IPS-20b (cell line): ENCODE measurements around the gene RPTOR.
A peak's percentile ranks its signal among the peaks of the same experiment; 100 is the strongest.

ENCODE experiments used
- H3K27ac ChIP-seq: one replicate; pipeline ENCODE4 v1.5.1; 2013; ENCODE audit warnings: low read length
- H3K27me3 ChIP-seq: 2 replicates; pipeline ENCODE4 v1.6.1; 2013; ENCODE audit warnings: mild to moderate bottlenecking, low read length, inconsistent platforms; ENCODE audit not compliant: insufficient read depth
- H3K36me3 ChIP-seq: 2 replicates; pipeline ENCODE4 v1.6.1; 2013; ENCODE audit warnings: low read depth, mild to moderate bottlenecking, inconsistent platforms, low read length, moderate library complexity; ENCODE audit not compliant: insufficient read depth
- H3K4me1 ChIP-seq: 2 replicates; pipeline ENCODE4 v1.6.1; 2013; ENCODE audit warnings: mild to moderate bottlenecking, control low read depth, inconsistent platforms, low read length, moderate library complexity; ENCODE audit not compliant: insufficient read depth
- H3K4me3 ChIP-seq: 2 replicates; pipeline ENCODE4 v1.5.1; 2013; ENCODE audit warnings: mild to moderate bottlenecking, low read length, inconsistent platforms
- H3K9ac ChIP-seq: 2 replicates; pipeline ENCODE4 v1.6.1; 2013; ENCODE audit warnings: low read depth, mild to moderate bottlenecking, inconsistent platforms, low read length, moderate library complexity
- H3K9me3 ChIP-seq: 2 replicates; pipeline ENCODE4 v1.6.1; 2013; ENCODE audit warnings: mild to moderate bottlenecking, low read depth, low read length, inconsistent platforms; ENCODE audit not compliant: insufficient read depth

Gene RPTOR

GRCh38 chr17:80853076-80853475 is 308.4 kb downstream of the RPTOR start:
- Histone ChIP-seq H3K36me3 (peaks cover 11% of the 10 kb centered on the region; the same call in 1 of the 2 replicates), H3K4me1 (no peaks in the 10 kb centered on the region)

GRCh38 chr17:80854220-80854619 is 309.6 kb downstream of the RPTOR start:
- Histone ChIP-seq H3K27me3 (no peaks in the 10 kb centered on the region), H3K27ac (no peak overlapping the region), H3K9ac (no peak overlapping the region), H3K9me3 (no peaks in the 10 kb centered on the region), H3K36me3 (peaks cover 11% of the 10 kb centered on the region; the same call in 1 of the 2 replicates), H3K4me3 (no peak overlapping the region), H3K4me1 (peaks cover under 1% of the 10 kb centered on the region; the same call in 1 of the 2 replicates)

More at GRCh38 chr17:80853076-80853475, 308.4 kb downstream of the RPTOR start:
- Histone ChIP-seq H3K27me3 (no peaks in the 10 kb centered on the region), H3K9me3 (no peaks in the 10 kb centered on the region), H3K27ac (no peak overlapping the region), H3K9ac (no peak overlapping the region), H3K4me3 (no peak overlapping the region)

- Histone ChIP-seq H3K36me3 (peaks cover 11% of the 10 kb centered on the region; the same call in 1 of the 2 replicates), H3K9ac (no peak overlapping the region), H3K27me3 (no peaks in the 10 kb centered on the region), H3K27ac (no peak overlapping the region), H3K4me3 (no peak overlapping the region), H3K9me3 (no peaks in the 10 kb centered on the region), H3K4me1 (peaks cover 11% of the 10 kb centered on the region; the same call in 1 of the 2 replicates)
Observed at GRCh38 chr17:80855196-80855947, 310.7 kb downstream of the RPTOR start.

- Histone ChIP-seq H3K27ac (no peak overlapping the region), H3K4me3 (no peak overlapping the region), H3K4me1 (peaks cover 11% of the 10 kb centered on the region; the same call in 1 of the 2 replicates), H3K9me3 (no peaks in the 10 kb centered on the region), H3K36me3 (peaks cover 12% of the 10 kb centered on the region; the same call in 1 of the 2 replicates), H3K27me3 (no peaks in the 10 kb centered on the region), H3K9ac (no peak overlapping the region)
Observed at GRCh38 chr17:80855948-80856862, 311.6 kb downstream of the RPTOR start.

GRCh38 chr17:80856863-80857755 is 312.5 kb downstream of the RPTOR start:
- H3K27me3 ChIP-seq, result no peaks in the 10 kb centered on the region
- peaks cover 17% of the 10 kb centered on the region; the same call in 1 of the 2 replicates for H3K36me3 ChIP-seq
- H3K4me1 ChIP-seq, result peaks cover 11% of the 10 kb centered on the region; the same call in 1 of the 2 replicates
- no peak overlapping the region for H3K9ac ChIP-seq
- H3K27ac ChIP-seq, result no peak overlapping the region
- no peaks in the 10 kb centered on the region for H3K9me3 ChIP-seq
- H3K4me3 ChIP-seq, result no peak overlapping the region

GRCh38 chr17:80857756-80858171 is 313.1 kb downstream of the RPTOR start:
- Histone ChIP-seq H3K27ac (no peak overlapping the region), H3K9ac (no peak overlapping the region), H3K9me3 (no peaks in the 10 kb centered on the region), H3K4me1 (peaks cover 11% of the 10 kb centered on the region; the same call in 1 of the 2 replicates), H3K27me3 (no peaks in the 10 kb centered on the region), H3K36me3 (peaks cover 17% of the 10 kb centered on the region; the same call in 1 of the 2 replicates), H3K4me3 (no peak overlapping the region)

GRCh38 chr17:80858301-80859001 is 313.8 kb downstream of the RPTOR start:
- no peak overlapping the region for H3K9ac ChIP-seq
- H3K27me3 ChIP-seq, result no peaks in the 10 kb centered on the region
- H3K4me3 ChIP-seq, result no peak overlapping the region
- H3K27ac ChIP-seq, result no peak overlapping the region
- no peaks in the 10 kb centered on the region for H3K9me3 ChIP-seq
- H3K4me1 ChIP-seq, result peaks cover 11% of the 10 kb centered on the region; the same call in 1 of the 2 replicates
- H3K36me3 ChIP-seq, result peaks cover 17% of the 10 kb centered on the region; the same call in 1 of the 2 replicates

GRCh38 chr17:80859002-80859941 is 314.6 kb downstream of the RPTOR start:
- peaks cover 17% of the 10 kb centered on the region; the same call in 1 of the 2 replicates for H3K36me3 ChIP-seq
- no peaks in the 10 kb centered on the region for H3K9me3 ChIP-seq
- peaks cover 11% of the 10 kb centered on the region; the same call in 1 of the 2 replicates for H3K4me1 ChIP-seq
- peak overlapping the region; percentile 62 for H3K27ac ChIP-seq
- H3K4me3 ChIP-seq, result no peak overlapping the region
- peak overlapping the region; percentile 47 for H3K9ac ChIP-seq
- no peaks in the 10 kb centered on the region for H3K27me3 ChIP-seq

GRCh38 chr17:80860101-80860671 is 315.5 kb downstream of the RPTOR start:
- no peaks in the 10 kb centered on the region for H3K27me3 ChIP-seq
- H3K4me3 ChIP-seq, result no peak overlapping the region
- peak overlapping the region; percentile 73 for H3K27ac ChIP-seq
- H3K9me3 ChIP-seq, result no peaks in the 10 kb centered on the region
- H3K36me3 ChIP-seq, result peaks cover 16% of the 10 kb centered on the region; the same call in 1 of the 2 replicates
- H3K4me1 ChIP-seq, result peaks cover 11% of the 10 kb centered on the region; the same call in 1 of the 2 replicates
- H3K9ac ChIP-seq, result peak overlapping the region; percentile 11
